ENCODE measurements around the gene UNC13B.
"Not testable (repeated sequence)": the region's sequence is repeated elsewhere in the genome, so short reads cannot be mapped to it uniquely, and the experiment has no call there.

UNC13B gene

DNA sequence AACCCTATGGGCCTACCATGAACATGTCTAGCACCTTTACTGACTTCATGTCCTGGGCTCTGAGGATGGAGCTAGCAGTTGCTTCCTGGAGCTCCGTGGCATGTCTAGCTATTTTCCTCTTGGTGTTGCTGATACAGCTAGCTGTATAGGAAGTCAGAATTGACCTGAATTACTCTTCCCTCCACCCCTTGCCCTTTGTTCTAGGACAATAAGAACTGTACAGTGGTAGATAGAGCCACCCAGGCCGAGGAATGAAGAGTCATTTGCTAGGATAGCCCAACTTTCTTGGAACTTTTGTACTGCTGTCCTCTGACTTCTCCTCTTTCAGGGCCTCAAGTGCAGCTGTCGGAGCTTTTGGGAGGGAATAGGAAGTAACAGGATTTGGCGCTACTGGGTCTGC lies 218.2 kb downstream of the UNC13B start:
- DNase-seq (ENCODE audit: low spot score), result no peak

GRCh38 chr9:35380619-35381018 lies 218.8 kb downstream of the UNC13B start:
- no peak for DNase-seq (ENCODE audit: low spot score)

DNA sequence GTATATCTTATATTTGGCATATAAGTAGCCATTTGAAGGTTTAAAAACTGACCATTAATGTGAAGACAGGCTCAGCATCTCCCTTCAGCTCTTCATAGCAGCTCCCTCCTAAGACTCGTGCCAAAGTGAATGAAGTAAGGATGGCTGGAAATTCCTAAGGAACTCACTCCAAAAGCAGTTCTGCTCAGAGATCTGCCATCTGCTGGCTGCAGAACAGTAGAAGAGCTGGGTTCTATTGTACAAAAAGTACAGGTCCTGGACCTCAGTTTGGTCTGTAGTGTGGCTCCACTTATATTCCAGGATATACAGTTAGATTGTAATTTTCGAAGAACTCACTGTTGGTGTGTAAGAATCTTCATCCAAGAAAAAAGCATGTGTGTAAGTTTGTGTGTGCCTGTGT lies 223.2 kb downstream of the UNC13B start:
- peak; percentile 15 for DNase-seq (ENCODE audit: low spot score)

GRCh38 chr9:35395076-35395705 lies 233.4 kb downstream of the UNC13B start:
- DNase-seq (ENCODE audit: low spot score), result no peak

DNA sequence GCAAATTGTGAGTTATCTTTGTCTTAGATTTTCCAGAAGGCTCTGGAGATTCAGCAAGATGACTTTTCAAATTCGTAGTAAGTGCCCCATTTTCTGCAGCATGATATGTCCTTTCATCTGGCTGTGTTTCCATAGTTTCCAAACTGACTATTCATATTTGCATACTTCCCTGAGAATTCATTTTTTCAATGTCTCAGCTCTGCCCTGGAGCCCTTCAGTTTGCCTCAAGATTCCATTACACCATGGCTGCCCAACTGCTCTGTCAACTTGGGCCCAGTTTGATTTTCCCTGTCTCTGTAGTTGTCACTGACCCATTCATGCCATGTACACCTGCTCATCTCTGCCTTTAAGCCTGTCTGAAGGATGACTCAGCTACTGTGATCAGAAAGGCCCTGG lies 233.9 kb downstream of the UNC13B start:
- no peak for DNase-seq (ENCODE audit: low spot score)

DNA sequence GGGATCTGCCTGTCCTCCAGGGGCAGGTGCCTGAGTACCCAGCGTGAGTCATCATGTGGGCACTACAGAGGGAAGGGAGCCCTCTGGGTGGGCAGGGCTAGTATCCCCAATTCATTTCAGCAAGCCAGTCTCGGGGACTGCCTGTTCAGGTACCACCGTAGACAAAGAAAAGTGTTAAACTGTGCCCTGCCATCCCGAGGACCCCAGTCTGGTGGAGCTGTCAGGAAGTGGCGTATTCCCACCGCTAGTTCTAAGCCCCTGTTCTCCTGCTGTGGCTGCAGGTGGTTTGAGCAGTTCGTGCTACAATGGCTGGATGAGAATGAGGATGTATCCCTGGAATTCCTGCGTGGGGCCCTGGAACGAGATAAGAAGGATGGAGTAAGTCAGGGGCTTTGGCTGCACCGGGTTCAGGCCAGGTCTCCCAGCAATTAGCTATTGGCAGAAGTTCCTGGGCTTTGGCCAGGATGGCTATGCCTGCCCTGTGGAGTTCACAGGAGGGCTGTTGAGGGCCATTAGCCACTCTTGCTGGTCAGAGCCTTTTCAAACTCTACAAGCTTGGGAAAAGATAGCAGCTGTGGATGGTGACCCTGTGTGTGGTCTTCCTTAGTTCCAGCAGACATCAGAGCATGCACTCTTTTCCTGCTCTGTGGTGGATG lies 234.9 kb downstream of the UNC13B start:
- no peak for DNase-seq (ENCODE audit: low spot score)

DNA sequence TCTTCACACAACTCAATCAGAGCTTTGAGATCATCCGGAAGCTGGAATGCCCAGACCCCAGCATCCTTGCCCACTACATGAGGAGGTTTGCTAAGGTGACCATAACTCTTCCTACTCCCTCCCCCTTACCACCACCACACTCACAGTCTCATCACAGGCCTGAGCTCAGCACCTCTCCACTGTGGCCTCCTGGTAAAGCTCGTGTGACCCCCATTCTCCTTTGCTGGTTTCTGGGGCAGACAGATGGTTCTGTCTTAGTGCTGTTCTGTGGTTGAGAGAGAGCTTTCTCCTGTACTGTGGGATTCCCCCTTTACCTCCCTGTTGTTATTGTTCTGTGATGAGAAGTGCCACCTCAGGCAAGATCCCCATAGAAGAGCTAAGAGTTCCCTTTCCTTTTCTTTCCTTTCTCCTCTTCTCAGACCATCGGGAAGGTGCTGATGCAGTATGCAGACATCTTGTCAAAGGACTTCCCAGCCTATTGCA lies 235.4 kb downstream of the UNC13B start:
- DNase-seq (ENCODE audit: low spot score), result no peak

GRCh38 chr9:35397923-35398322 lies 236.1 kb downstream of the UNC13B start:
- no peak for DNase-seq (ENCODE audit: low spot score)

- DNase-seq (ENCODE audit: low spot score), result no peak
Measured at GRCh38 chr9:35398651-35399335, 237.0 kb downstream of the UNC13B start.

- DNase-seq (ENCODE audit: low spot score), result no peak
Measured at GRCh38 chr9:35404865-35405264, 243.1 kb downstream of the UNC13B start.

DNA sequence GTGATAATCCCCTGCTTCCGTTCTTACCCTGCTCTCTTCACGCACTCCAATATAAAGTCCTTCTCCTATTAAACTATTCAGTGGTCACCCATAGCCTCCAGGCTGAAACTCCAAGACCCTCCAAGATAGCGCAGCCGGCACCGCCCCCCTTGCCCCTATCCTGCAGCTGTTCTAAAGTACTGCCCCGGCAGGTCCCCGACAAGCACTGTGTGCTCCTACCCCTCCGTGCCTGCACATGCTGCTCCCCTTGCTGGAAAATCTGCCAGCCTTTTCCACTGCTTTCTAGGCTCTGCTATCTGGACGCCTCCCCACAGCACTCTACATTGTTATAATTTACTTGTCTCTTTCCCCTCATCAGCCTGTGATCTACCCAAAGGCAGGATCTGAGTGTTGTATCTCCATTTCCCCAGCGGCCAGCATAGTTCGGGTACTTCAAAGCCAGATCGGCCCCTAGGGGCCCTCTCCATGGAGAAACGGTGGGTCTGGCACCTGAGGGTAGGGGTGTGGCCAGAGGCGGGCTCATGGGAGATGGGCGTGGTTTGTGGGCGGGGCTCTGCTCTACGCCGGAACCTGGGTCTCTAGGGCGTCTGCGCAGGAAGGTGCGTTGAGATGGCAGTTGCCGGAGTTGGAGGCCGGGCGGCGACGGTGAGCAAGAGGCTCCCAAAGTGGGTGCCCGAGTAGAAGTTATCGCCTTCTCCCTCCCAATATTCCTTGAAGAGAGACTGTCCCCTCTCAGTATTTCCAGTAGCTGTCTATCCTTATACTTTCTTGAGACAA lies 244.6 kb downstream of the UNC13B start:
- no peak for DNase-seq (ENCODE audit: low spot score)

DNA sequence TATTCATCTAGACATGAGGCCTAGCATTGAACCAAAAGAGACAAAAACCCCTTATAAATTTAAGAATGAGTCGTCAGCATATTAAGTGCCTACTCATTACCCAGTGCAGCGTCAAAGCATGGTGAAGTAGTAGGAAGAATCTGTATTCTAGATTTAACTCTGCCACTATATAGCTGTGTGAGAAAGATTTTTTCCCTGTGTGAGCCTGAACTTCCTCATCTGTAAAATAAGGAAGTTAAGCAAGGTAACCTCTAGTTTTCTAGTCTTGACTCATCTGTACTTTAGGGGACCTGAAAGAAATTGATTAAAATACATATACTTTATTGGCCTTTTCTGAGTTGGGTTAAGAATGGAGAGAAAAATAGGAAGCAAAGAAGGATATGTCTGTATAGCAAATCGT lies 246.0 kb downstream of the UNC13B start:
- peak; percentile 19 for DNase-seq (ENCODE audit: low spot score)

DNA sequence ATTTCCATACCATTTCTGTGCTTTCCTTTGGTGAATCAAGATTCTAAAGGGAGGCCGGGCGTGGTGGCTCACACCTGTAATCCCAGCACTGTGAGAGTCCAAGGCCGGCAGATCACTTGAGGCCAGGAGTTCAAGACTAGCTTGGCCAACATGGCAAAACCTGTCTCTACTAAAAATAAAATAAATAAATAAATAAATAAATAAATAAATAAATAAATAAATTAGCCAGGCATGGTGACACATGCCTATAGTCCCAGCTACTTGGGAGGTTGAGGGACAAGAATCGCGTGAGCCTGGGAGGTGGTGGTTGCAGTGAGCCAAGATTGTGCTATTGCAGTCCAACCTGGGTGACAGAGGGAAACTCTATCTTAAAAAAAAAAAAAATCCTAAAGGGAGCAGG lies 247.6 kb downstream of the UNC13B start:
- DNase-seq (ENCODE audit: low spot score), result not testable (repeated sequence)

GRCh38 chr9:35414889-35415288 lies 253.1 kb downstream of the UNC13B start:
- no peak for DNase-seq (ENCODE audit: low spot score)

DNA sequence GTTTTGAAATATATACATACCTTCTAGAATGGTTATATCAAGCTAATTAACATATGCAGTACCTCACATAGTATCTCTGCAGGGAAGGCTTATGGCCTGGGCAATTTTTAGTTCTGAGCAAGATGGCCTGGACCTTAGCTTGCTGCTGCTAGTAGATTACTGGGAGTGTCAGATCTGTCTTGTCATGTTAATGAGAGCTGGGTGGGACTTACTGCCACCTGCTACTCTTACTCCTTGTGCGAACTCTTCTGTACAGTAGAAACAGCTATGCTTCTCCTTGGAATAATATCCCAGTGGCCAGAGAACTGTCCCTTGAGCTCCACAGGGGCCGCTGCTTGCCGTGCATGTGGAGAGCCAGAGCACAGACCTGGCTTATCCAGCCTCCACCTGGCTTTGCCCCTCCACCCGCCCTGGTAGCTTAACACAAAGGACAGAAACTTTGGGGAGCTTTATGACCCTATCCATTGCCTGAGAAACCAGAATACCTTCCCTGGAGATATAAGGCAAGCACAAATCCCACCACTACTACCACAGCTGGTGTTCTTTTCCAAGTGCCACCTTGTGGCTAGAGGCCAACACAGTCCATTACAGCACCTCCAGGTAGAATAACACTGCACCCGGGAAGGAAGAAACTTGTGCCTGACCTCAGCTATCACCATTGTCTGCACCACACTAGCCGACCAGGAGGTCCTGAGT lies 253.7 kb downstream of the UNC13B start:
- no peak for DNase-seq (ENCODE audit: low spot score)

- DNase-seq (ENCODE audit: low spot score), result no peak
Measured at GRCh38 chr9:35416098-35416427, 254.3 kb downstream of the UNC13B start.

GRCh38 chr9:35422346-35422745 lies 260.5 kb downstream of the UNC13B start:
- no peak for DNase-seq (ENCODE audit: low spot score)

DNA sequence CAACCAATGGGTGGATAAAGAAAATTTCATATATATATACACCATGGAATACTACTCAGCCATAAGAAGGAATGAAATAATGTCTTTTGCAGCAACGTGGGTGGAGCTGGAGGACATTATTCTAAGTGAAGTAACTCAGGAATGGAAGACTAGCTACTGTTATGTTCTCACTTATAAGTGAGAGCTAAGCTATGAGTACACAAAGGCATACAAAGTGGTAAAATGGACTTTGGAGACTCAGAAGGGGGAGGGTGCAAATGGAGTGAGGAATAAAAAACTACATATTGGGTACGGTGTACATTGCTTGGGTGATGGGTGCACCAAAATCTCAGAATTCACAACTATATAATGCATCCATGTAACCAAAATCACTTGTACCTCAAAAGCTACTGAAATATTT lies 260.9 kb downstream of the UNC13B start:
- no peak for DNase-seq (ENCODE audit: low spot score)

GRCh38 chr9:35423499-35423898 lies 261.7 kb downstream of the UNC13B start:
- DNase-seq (ENCODE audit: low spot score), result peak; percentile 2

DNA sequence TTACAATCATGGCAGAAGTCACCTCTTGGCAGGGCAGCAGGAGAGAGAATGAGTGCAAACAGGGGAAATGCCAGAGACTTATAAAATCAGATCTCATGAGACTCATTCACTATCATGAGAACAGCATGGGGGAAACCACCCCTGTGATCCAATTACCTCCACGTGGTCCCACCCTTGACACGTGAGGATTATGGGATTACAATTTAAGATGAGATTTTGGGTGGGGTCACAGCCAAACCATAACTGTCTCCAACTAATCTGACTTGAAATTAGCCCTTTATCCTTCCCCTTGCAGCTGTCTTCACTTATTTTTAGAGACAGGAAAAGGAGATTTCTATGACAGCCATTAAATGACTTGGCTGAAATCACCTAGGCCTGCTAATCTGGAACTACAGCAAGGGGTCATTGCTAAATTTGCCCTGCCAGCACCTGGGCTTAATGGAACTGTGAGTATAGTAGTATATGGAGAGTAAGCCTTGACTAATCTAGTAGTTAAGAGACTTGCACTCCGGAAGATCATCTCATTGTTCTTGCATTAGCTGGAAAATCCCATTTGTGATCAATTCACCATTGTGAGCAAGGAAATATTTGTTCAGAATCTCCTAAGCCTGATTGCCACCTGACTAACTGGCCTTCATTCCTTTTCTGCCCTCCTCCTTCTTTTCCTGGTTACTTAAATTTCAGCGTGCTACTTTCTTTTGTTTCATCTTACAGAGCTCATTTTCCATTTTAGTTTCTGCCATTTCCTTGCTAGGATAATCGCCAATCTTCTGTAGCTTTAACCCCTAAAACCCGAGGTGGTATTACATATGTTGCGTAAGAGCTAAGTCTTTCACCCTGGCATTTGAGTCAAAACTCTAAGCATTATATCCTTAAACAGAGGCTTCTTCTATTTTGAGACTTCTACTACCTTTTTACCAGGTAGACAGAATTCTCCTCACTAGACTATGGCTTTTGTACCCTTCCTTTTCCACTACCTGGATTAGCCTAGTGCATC lies 262.8 kb downstream of the UNC13B start:
- no peak for DNase-seq (ENCODE audit: low spot score)

DNA sequence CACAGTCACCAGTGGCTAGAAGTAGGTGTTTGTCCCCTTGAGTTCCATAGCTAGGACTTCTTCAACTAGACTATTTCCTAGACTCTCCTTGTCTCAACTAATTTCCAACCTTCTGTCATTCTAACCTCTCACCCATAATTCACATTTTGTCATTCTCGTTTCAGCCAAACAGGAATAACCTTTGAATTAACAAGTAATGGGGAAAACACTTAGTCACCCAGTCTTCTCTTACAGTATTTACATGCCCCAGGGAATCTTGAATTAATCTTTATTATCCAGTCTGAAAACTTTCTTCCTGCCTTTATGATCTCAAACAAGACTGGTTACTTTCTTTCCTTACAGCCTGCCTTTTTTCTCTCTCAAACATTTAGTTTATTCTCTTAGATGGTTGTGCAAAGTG lies 264.8 kb downstream of the UNC13B start:
- DNase-seq (ENCODE audit: low spot score), result no peak

All from pons (tissue), 1 donor.